ENCODE results near the gene BAG3.

Gene BAG3

GRCh38 chr10:119667562-119668328 is 16.6 kb downstream of the BAG3 start:
- DNase-seq (ENCODE audit: low spot score) = no peak

- no peak for DNase-seq (ENCODE audit: low spot score)
Measured at GRCh38 chr10:119668461-119668860, 17.3 kb downstream of the BAG3 start.

GRCh38 chr10:119669331-119669730 is 18.2 kb downstream of the BAG3 start:
- no peak for DNase-seq (ENCODE audit: low spot score)

GRCh38 chr10:119669975-119670640 is 18.9 kb downstream of the BAG3 start:
- no peak for DNase-seq (ENCODE audit: low spot score)

- no peak for DNase-seq (ENCODE audit: low spot score)
Measured at GRCh38 chr10:119670717-119671116, 19.5 kb downstream of the BAG3 start.

GRCh38 chr10:119671381-119671780 is 20.2 kb downstream of the BAG3 start:
- no peak for DNase-seq (ENCODE audit: low spot score)

- DNase-seq (ENCODE audit: low spot score) = no peak
Measured at GRCh38 chr10:119672291-119672690, 21.1 kb downstream of the BAG3 start.

- DNase-seq (ENCODE audit: low spot score) = no peak
Measured at GRCh38 chr10:119673271-119673670, 22.1 kb downstream of the BAG3 start.

- no peak for DNase-seq (ENCODE audit: low spot score)
Measured at GRCh38 chr10:119675483-119676170, 24.4 kb downstream of the BAG3 start.

GRCh38 chr10:119677126-119677525 is 25.9 kb downstream of the BAG3 start:
- DNase-seq (ENCODE audit: low spot score) = no peak

- no peak for DNase-seq (ENCODE audit: low spot score)
Measured at GRCh38 chr10:119677904-119678755, 26.9 kb downstream of the BAG3 start.

GRCh38 chr10:119679480-119679829 is 28.3 kb downstream of the BAG3 start:
- no peak for DNase-seq (ENCODE audit: low spot score)

- DNase-seq (ENCODE audit: low spot score) = no peak
Measured at GRCh38 chr10:119680050-119680449, 28.9 kb downstream of the BAG3 start.

- DNase-seq (ENCODE audit: low spot score) = no peak
Measured at GRCh38 chr10:119680650-119681081, 29.5 kb downstream of the BAG3 start.

GRCh38 chr10:119686465-119687191 is 35.4 kb downstream of the BAG3 start:
- peak; percentile 82 for DNase-seq (ENCODE audit: low spot score)

- DNase-seq (ENCODE audit: low spot score) = no peak
Measured at GRCh38 chr10:119687192-119688032, 36.2 kb downstream of the BAG3 start.

- no peak for DNase-seq (ENCODE audit: low spot score)
Measured at GRCh38 chr10:119688033-119688508, 36.9 kb downstream of the BAG3 start.

GRCh38 chr10:119689016-119689580 is 37.9 kb downstream of the BAG3 start:
- DNase-seq (ENCODE audit: low spot score) = no peak

GRCh38 chr10:119691726-119692125 is 40.5 kb downstream of the BAG3 start:
- no peak for DNase-seq (ENCODE audit: low spot score)

Data from HuH-7 (cell line).